ENCODE results near the gene DNMT3B. TPM values are rescaled to one million over a fixed set of nuclear protein-coding genes. Genes with fewer than 3 reads are reported as not detected.

Gene DNMT3B
- total and polyA plus RNA-seq, 12 donors, result 0.12 to 2.0 (median 0.87) TPM; not detected in 1

- H3K27ac ChIP-seq, result no peak overlapping the region
- intact Hi-C loops (cut with DNase I), result no loop called here
- DNase-seq, result peak in 1 of 7 donors; percentile 35
- H3K27me3 ChIP-seq, result no peaks in the 10 kb centered on the region
- no peaks in the 10 kb centered on the region for H3K36me3 ChIP-seq (replicated peaks in 1 of 2)
- H3K4me3 ChIP-seq, result no peak overlapping the region
- H3K4me1 ChIP-seq (replicated peaks in 1 of 2), result peaks cover 0 to 4% of the 10 kb centered on the region in 2 donors
- no peaks in the 10 kb centered on the region for H3K9me3 ChIP-seq (replicated peaks in 1 of 3)
- no peak for TF ChIP-seq CTCF (IDR thresholded peaks at IDR 0.05)
- 72 to 82% (median 75%) methylated on average over 8 of the region's 8 CpGs for WGBS, 4 donors
Measured at GRCh38 chr20:32805721-32806120, 43.5 kb downstream of the DNMT3B start.

GRCh38 chr20:32806356-32806755 is 44.2 kb downstream of the DNMT3B start:
- Histone ChIP-seq H3K27ac (no peak overlapping the region), H3K4me1 (replicated peaks in 1 of 2) (peaks cover 0 to 4% of the 10 kb centered on the region in 2 donors), H3K27me3 (no peaks in the 10 kb centered on the region), H3K9me3 (replicated peaks in 1 of 3) (no peaks in the 10 kb centered on the region), H3K4me3 (no peak overlapping the region), H3K36me3 (replicated peaks in 1 of 2) (no peaks in the 10 kb centered on the region)
- TF ChIP-seq POLR2A (IDR thresholded peaks at IDR 0.05) (no peak), CTCF (IDR thresholded peaks at IDR 0.05) (no peak)
- 94 to 98% (median 96%) methylated on average over 5 of the region's 5 CpGs for WGBS, 4 donors
- intact Hi-C loops (cut with DNase I), result no loop called here
- DNase-seq, result no peak

DNA sequence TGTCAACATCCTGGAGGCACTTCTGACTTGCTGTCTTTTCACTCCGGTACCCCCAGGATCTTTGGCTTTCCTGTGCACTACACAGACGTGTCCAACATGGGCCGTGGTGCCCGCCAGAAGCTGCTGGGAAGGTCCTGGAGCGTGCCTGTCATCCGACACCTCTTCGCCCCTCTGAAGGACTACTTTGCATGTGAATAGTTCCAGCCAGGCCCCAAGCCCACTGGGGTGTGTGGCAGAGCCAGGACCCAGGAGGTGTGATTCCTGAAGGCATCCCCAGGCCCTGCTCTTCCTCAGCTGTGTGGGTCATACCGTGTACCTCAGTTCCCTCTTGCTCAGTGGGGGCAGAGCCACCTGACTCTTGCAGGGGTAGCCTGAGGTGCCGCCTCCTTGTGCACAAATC is 45.5 kb downstream of the DNMT3B start:
- Histone ChIP-seq H3K27me3 (no peaks in the 10 kb centered on the region), H3K9me3 (replicated peaks in 1 of 3) (no peaks in the 10 kb centered on the region), H3K4me3 (no peak overlapping the region), H3K36me3 (replicated peaks in 1 of 2) (no peaks in the 10 kb centered on the region), H3K27ac (no peak overlapping the region), H3K4me1 (replicated peaks in 1 of 2) (peaks cover 0 to 4% of the 10 kb centered on the region in 2 donors)
- 88 to 93% (median 90%) methylated on average over 7 to 9 of the region's 9 CpGs for WGBS, 4 donors
- no peak for TF ChIP-seq CTCF (IDR thresholded peaks at IDR 0.05)
- no peak for TF ChIP-seq POLR2A (IDR thresholded peaks at IDR 0.05)
- intact Hi-C loops (cut with DNase I), result no loop called here
- no peak for DNase-seq

GRCh38 chr20:32808438-32808837 is 46.3 kb downstream of the DNMT3B start:
- peaks cover 0 to 4% of the 10 kb centered on the region in 2 donors for H3K4me1 ChIP-seq (replicated peaks in 1 of 2)
- TF ChIP-seq POLR2A (IDR thresholded peaks at IDR 0.05) (no peak), CTCF (IDR thresholded peaks at IDR 0.05) (no peak)
- H3K27ac ChIP-seq, result no peak overlapping the region
- intact Hi-C loops (cut with DNase I), result no loop called here
- WGBS, 4 donors, result 75 to 87% (median 83%) methylated on average over 3 to 4 of the region's 4 CpGs
- H3K4me3 ChIP-seq, result no peak overlapping the region
- no peak for DNase-seq
- no peaks in the 10 kb centered on the region for H3K9me3 ChIP-seq (replicated peaks in 1 of 3)
- H3K27me3 ChIP-seq, result no peaks in the 10 kb centered on the region
- H3K36me3 ChIP-seq (replicated peaks in 1 of 2), result no peaks in the 10 kb centered on the region

All from adrenal gland (tissue), 12 donors.